GM21723 (cell line): ENCODE measurements around the gene FNDC8.
"Not testable (repeated sequence)": the region's sequence is repeated elsewhere in the genome, so short reads cannot be mapped to it uniquely, and the experiment has no call there.

Experiments
- ATAC-seq: cut with Tn5 transposase; IDR thresholded peaks from one replicate; pipeline ENCODE4 v1.9.1; 2021; ENCODE audit warnings: mild to moderate bottlenecking, moderate library complexity; ENCODE audit not compliant: unreplicated experiment

Gene FNDC8

GRCh38 chr17:35167666-35168065, 46.3 kb downstream of the FNDC8 start:
- no peak for ATAC-seq

- no peak for ATAC-seq
Measured at GRCh38 chr17:35169835-35170363, 48.5 kb downstream of the FNDC8 start.

GRCh38 chr17:35170968-35171771, 49.8 kb downstream of the FNDC8 start:
- ATAC-seq: no peak

- ATAC-seq: no peak
Measured at GRCh38 chr17:35171834-35172233, 50.4 kb downstream of the FNDC8 start.

- ATAC-seq: not testable (repeated sequence)
Measured at GRCh38 chr17:35172321-35172720, 50.9 kb downstream of the FNDC8 start.

GRCh38 chr17:35174835-35175334, 53.5 kb downstream of the FNDC8 start:
- no peak for ATAC-seq

GRCh38 chr17:35175638-35176415, 54.4 kb downstream of the FNDC8 start:
- ATAC-seq: no peak

- ATAC-seq: no peak
Measured at GRCh38 chr17:35176897-35177296, 55.5 kb downstream of the FNDC8 start.

GRCh38 chr17:35179379-35179778, 58.0 kb downstream of the FNDC8 start:
- ATAC-seq: not testable (repeated sequence)
